ENCODE data around the gene DRGX. TPM values are rescaled to one million over a fixed set of nuclear protein-coding genes. Genes with fewer than 3 reads are reported as not detected.

The DRGX gene
- total and polyA plus RNA-seq, 10 of the 15 experiments (the other 5 are each of a cell fraction or from before 2014, with no cell fraction given), result not detected

GRCh38 chr10:49349390-49349789 lies 46.5 kb downstream of the DRGX start:
- no peak for TF ChIP-seq E2F8 (IDR thresholded peaks at IDR 0.05; ENCODE audit: low read depth, partially characterized antibody)
- no peak for TF ChIP-seq TCF12 (IDR thresholded peaks at IDR 0.05; ENCODE audit: low read depth, low read length)
- no peaks in the 10 kb centered on the region for H4K20me1 ChIP-seq (ENCODE audit: control insufficient read depth, insufficient read depth)
- H2AFZ ChIP-seq (ENCODE audit: control insufficient read depth, low read depth, low read length), result no peak overlapping the region
- in situ Hi-C loops (cut with MboI) (no loop called here), intact Hi-C loops (cut with micrococcal nuclease; ENCODE audit: unreplicated experiment) (no loop called here)
- no peaks in the 10 kb centered on the region for H3K27me3 ChIP-seq (replicated peaks in 1 of 2; ENCODE audit: control insufficient read depth in 2 of 2, insufficient read depth in 2 of 2, low read length in 1 of 2)
- no peak overlapping the region for H3K4me3 ChIP-seq
- H3K4me1 ChIP-seq (ENCODE audit: control insufficient read depth, insufficient read depth, low read length), result no peaks in the 10 kb centered on the region
- no peaks in the 10 kb centered on the region for H3K36me3 ChIP-seq (ENCODE audit: control insufficient read depth in 2 of 2, insufficient read depth in 2 of 2, low read length in 1 of 2)
- no TSS peak for BruUV-seq (replicated peaks)
- DNase-seq (ENCODE audit: low read depth, low spot score) (no peak), FAIRE-seq (no peak), ATAC-seq (no peak)
- ChIA-PET RAD21 (ENCODE audit: unreplicated experiment) (no interaction called here), SMC1A (ENCODE audit: uncharacterized antibody, unreplicated experiment) (no interaction called here), POLR2A (no interaction called here), CTCF (no interaction called here)
- no peak overlapping the region for H3K9ac ChIP-seq (ENCODE audit: control insufficient read depth, insufficient read depth, low read length)
- H3K27ac ChIP-seq (ENCODE audit: control insufficient read depth, insufficient read depth), result no peak overlapping the region
- no peaks in the 10 kb centered on the region for H3K79me2 ChIP-seq (ENCODE audit: control insufficient read depth, insufficient read depth, low read length)
- no peaks in the 10 kb centered on the region; the same call in 2 of the 3 replicates for H3K9me3 ChIP-seq (replicated peaks; ENCODE audit: control insufficient read depth, insufficient read depth, low read length)
- WGBS (ENCODE audit: insufficient coverage, insufficient replicate concordance, low lambda C conversion rate, missing lambda C conversion rate), result 89% methylated on average over 4 of the region's 4 CpGs
- H3K4me2 ChIP-seq (ENCODE audit: control insufficient read depth, insufficient read depth), result no peak overlapping the region

- Histone ChIP-seq H3K27ac (ENCODE audit: control insufficient read depth, insufficient read depth) (no peak overlapping the region), H3K4me2 (ENCODE audit: control insufficient read depth, insufficient read depth) (no peak overlapping the region), H2AFZ (ENCODE audit: control insufficient read depth, low read depth, low read length) (no peak overlapping the region), H3K9ac (ENCODE audit: control insufficient read depth, insufficient read depth, low read length) (no peak overlapping the region), H3K4me3 (no peak overlapping the region), H3K79me2 (ENCODE audit: control insufficient read depth, insufficient read depth, low read length) (no peaks in the 10 kb centered on the region), H3K9me3 (replicated peaks; ENCODE audit: control insufficient read depth, insufficient read depth, low read length) (no peaks in the 10 kb centered on the region; the same call in 2 of the 3 replicates), H3K4me1 (ENCODE audit: control insufficient read depth, insufficient read depth, low read length) (no peaks in the 10 kb centered on the region), H4K20me1 (ENCODE audit: control insufficient read depth, insufficient read depth) (no peaks in the 10 kb centered on the region), H3K36me3 (ENCODE audit: control insufficient read depth in 2 of 2, insufficient read depth in 2 of 2, low read length in 1 of 2) (no peaks in the 10 kb centered on the region), H3K27me3 (replicated peaks in 1 of 2; ENCODE audit: control insufficient read depth in 2 of 2, insufficient read depth in 2 of 2, low read length in 1 of 2) (no peaks in the 10 kb centered on the region)
- ChIA-PET SMC1A (ENCODE audit: uncharacterized antibody, unreplicated experiment) (no interaction called here), RAD21 (ENCODE audit: unreplicated experiment) (no interaction called here), CTCF (no interaction called here), POLR2A (no interaction called here)
- 0% methylated on average over 2 of the region's 2 CpGs for WGBS (ENCODE audit: insufficient coverage, insufficient replicate concordance, low lambda C conversion rate, missing lambda C conversion rate)
- in situ Hi-C loops (cut with MboI) (no loop called here), intact Hi-C loops (cut with micrococcal nuclease; ENCODE audit: unreplicated experiment) (no loop called here)
- no TSS peak for BruUV-seq (replicated peaks)
- no peak for ATAC-seq
- DNase-seq (ENCODE audit: low read depth, low spot score), result no peak
- no peak for FAIRE-seq
- TF ChIP-seq ATF2 (IDR thresholded peaks at IDR 0.05; ENCODE audit: low read length) (no peak), PRDM15 (CRISPR knock-in tag; IDR thresholded peaks at IDR 0.05) (no peak), SP1 (IDR thresholded peaks at IDR 0.05; ENCODE audit: low read depth, low read length) (no peak), JUNB (IDR thresholded peaks at IDR 0.05) (no peak), BMI1 (IDR thresholded peaks at IDR 0.05; ENCODE audit: borderline replicate concordance) (no peak), NBN (IDR thresholded peaks at IDR 0.05) (no peak), BCL11A (IDR thresholded peaks at IDR 0.05; ENCODE audit: low read depth, low read length) (no peak), POLR2A (IDR thresholded peaks at IDR 0.05; ENCODE audit: low read depth, low read length) (no peak), CHD4 (IDR thresholded peaks at IDR 0.05) (no peak), GABPA (IDR thresholded peaks at IDR 0.05; ENCODE audit: low read depth) (no peak), ZBED1 (IDR thresholded peaks at IDR 0.05; ENCODE audit: borderline replicate concordance) (no peak)
Measured at GRCh38 chr10:49348593-49348992, 47.3 kb downstream of the DRGX start.

Measured in GM12878 (cell line).